ENCODE measurements around the gene BET1L. TPM values are rescaled to one million over a fixed set of nuclear protein-coding genes. Genes with fewer than 3 reads are reported as not detected.

The BET1L gene
- total and polyA plus RNA-seq, 10 of the 15 experiments (the other 5 are each of a cell fraction or from before 2014, with no cell fraction given), result 6.7 to 55.4 (median 39.7) TPM

DNA sequence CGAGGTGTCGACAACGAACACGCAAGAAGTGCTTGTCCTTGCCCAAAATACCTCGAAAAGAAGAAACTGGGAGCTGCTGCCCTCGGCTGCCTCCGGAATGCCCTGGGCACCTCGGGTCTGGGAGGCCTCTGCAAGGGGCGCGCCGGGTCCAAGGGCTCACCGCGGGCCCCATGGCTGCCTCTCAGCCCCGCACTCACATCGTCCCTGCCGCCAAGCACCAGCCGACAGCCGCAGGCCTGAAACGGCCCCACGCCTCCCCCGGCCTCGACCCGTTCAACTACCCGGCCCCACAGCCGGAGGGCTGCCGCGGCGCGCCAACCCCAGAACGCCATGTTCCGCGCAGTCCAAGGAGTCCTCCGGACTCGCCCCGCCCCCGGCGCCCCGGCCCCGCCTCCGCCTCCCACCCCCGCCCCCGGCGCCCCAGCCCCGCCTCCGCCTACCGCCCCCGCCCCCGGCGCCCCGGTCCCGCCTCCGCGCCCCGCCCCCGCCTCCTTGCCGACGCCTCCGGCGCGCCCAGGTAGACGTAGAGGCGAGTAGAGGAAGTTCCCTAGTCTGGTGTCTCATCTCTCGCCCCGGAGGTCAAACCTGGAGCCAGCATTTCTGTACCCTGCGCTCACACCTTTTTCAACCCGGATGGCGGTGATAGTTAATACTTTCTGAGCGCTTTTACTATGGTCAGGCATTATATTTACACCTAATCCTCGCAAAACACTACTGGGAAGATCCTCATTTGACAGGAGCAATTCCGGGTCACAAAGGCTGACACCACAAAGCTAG is 29.0 kb upstream of the BET1L start, which contains the start of gene SIRT3 (continued):
- TF ChIP-seq, protein P1, sequence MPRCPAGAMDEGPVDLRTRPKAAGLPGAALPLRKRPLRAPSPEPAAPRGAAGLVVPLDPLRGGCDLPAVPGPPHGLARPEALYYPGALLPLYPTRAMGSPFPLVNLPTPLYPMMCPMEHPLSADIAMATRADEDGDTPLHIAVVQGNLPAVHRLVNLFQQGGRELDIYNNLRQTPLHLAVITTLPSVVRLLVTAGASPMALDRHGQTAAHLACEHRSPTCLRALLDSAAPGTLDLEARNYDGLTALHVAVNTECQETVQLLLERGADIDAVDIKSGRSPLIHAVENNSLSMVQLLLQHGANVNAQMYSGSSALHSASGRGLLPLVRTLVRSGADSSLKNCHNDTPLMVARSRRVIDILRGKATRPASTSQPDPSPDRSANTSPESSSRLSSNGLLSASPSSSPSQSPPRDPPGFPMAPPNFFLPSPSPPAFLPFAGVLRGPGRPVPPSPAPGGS (IDR thresholded peaks at IDR 0.05; ENCODE audit: borderline replicate concordance, insufficient read depth, low read depth, low read length, poor library complexity, severe bottlenecking), result no peak
- TF ChIP-seq SREBF1 (IDR thresholded peaks at IDR 0.05; ENCODE audit: low read length), result no peak; the same call in 1 of the 2 replicates
- no peak for TF ChIP-seq ZNF207 (IDR thresholded peaks at IDR 0.05; ENCODE audit: borderline replicate concordance)
- no peak for TF ChIP-seq TCF12 (IDR thresholded peaks at IDR 0.05; ENCODE audit: low read depth, low read length)
- TF ChIP-seq, protein P2, sequence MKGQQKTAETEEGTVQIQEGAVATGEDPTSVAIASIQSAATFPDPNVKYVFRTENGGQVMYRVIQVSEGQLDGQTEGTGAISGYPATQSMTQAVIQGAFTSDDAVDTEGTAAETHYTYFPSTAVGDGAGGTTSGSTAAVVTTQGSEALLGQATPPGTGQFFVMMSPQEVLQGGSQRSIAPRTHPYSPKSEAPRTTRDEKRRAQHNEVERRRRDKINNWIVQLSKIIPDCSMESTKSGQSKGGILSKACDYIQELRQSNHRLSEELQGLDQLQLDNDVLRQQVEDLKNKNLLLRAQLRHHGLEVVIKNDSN (IDR thresholded peaks at IDR 0.05; ENCODE audit: borderline replicate concordance, extremely low read length, insufficient read depth, low read depth, low read length), result no peak
- TF ChIP-seq SMAD5 (IDR thresholded peaks at IDR 0.05; ENCODE audit: low read depth), result no peak
- peak; percentile 13; the same call in 1 of the 2 replicates for TF ChIP-seq RB1 (IDR thresholded peaks at IDR 0.05; ENCODE audit: borderline replicate concordance)
- TF ChIP-seq, protein P3, sequence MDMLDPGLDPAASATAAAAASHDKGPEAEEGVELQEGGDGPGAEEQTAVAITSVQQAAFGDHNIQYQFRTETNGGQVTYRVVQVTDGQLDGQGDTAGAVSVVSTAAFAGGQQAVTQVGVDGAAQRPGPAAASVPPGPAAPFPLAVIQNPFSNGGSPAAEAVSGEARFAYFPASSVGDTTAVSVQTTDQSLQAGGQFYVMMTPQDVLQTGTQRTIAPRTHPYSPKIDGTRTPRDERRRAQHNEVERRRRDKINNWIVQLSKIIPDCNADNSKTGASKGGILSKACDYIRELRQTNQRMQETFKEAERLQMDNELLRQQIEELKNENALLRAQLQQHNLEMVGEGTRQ (IDR thresholded peaks at IDR 0.05; ENCODE audit: borderline replicate concordance, low read depth, low read length), result no peak
- peak; percentile 89 for TF ChIP-seq YY1 (IDR thresholded peaks at IDR 0.05; ENCODE audit: low read depth, low read length)
- no peak for TF ChIP-seq MYB (IDR thresholded peaks at IDR 0.05; ENCODE audit: borderline replicate concordance, low read depth, low read length)
- peak; percentile 50 for TF ChIP-seq LARP7 (IDR thresholded peaks at IDR 0.05)
- TF ChIP-seq HDAC6 (IDR thresholded peaks at IDR 0.05; ENCODE audit: unreplicated experiment), result peak; percentile 17
- no peak for TF ChIP-seq RAD21 (IDR thresholded peaks at IDR 0.05; ENCODE audit: insufficient read depth, low read depth, low read length)
- TF ChIP-seq ZZZ3 (IDR thresholded peaks at IDR 0.05; ENCODE audit: control insufficient read depth, insufficient read length, low read depth), result no peak
- TF ChIP-seq NR2F1 (conservative IDR thresholded peaks at IDR 0.05), result peak; percentile 94
- no peak for TF ChIP-seq MTA3 (IDR thresholded peaks at IDR 0.05; ENCODE audit: borderline replicate concordance, low read length)
- no peak for TF ChIP-seq PAX8 (IDR thresholded peaks at IDR 0.05)
- TF ChIP-seq SRF (IDR thresholded peaks at IDR 0.05; ENCODE audit: low read depth in 2 of 2, low read length in 2 of 2), result no peak
- TF ChIP-seq, protein P4, sequence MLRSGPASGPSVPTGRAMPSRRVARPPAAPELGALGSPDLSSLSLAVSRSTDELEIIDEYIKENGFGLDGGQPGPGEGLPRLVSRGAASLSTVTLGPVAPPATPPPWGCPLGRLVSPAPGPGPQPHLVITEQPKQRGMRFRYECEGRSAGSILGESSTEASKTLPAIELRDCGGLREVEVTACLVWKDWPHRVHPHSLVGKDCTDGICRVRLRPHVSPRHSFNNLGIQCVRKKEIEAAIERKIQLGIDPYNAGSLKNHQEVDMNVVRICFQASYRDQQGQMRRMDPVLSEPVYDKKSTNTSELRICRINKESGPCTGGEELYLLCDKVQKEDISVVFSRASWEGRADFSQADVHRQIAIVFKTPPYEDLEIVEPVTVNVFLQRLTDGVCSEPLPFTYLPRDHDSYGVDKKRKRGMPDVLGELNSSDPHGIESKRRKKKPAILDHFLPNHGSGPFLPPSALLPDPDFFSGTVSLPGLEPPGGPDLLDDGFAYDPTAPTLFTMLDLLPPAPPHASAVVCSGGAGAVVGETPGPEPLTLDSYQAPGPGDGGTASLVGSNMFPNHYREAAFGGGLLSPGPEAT (IDR thresholded peaks at IDR 0.05; ENCODE audit: low read depth), result peak; percentile 91; the same call in 1 of the 2 replicates
- no peak for TF ChIP-seq KDM1A (IDR thresholded peaks at IDR 0.05; ENCODE audit: borderline replicate concordance)
- no peak for TF ChIP-seq SMAD1 (IDR thresholded peaks at IDR 0.05; ENCODE audit: low read depth, partially characterized antibody)
- peak; percentile 38 for TF ChIP-seq RELA (IDR thresholded peaks at IDR 0.05; ENCODE audit: borderline replicate concordance, partially characterized antibody)

All from GM12878 (cell line).